Upper lobe of left lung (tissue), 6 donors: ENCODE data around the gene ART4. TPM values are rescaled to one million over a fixed set of nuclear protein-coding genes. Genes with fewer than 3 reads are reported as not detected.

Experiments used
- ATAC-seq, 2 donors: fragments of 200-7000 bp; cut with Tn5 transposase; one replicate each; pipeline ENCODE4 v1.9.1; 2022; ENCODE audit warnings: mild to moderate bottlenecking in 2 of 2, moderate library complexity in 2 of 2; ENCODE audit not compliant: low FRiP score in 2 of 2
- DNase-seq, 2 donors: peaks; one replicate each; pipeline ENCODE4 v3.0.0-alpha.2; 2019 to 2020
- H3K27ac ChIP-seq, 4 donors: fragments of 200-600 bp; sonication (generic); one replicate each; pipeline ENCODE4 v1.5.1; 2016 to 2019
- H3K27me3 ChIP-seq, 4 donors: fragments of 200-600 bp; sonication (generic); one replicate each; pipeline ENCODE4 v1.5.1; 2017 to 2019
- H3K36me3 ChIP-seq, 4 donors: fragments of 200-600 bp; sonication (generic); one replicate each; pipeline ENCODE4 v1.5.1; 2016 to 2019
- H3K4me1 ChIP-seq, 4 donors: fragments of 200-600 bp; sonication (generic); one replicate each; pipeline ENCODE4 v1.5.1; 2018 to 2019
- H3K4me3 ChIP-seq, 4 donors: fragments of 200-600 bp; sonication (generic); one replicate each; pipeline ENCODE4 v1.5.1; 2017 to 2019; ENCODE audit warnings: mild to moderate bottlenecking in 2 of 4, moderate library complexity in 1 of 4
- H3K9me3 ChIP-seq, 4 donors: fragments of 200-600 bp; sonication (generic); one replicate each; pipeline ENCODE4 v1.5.1; 2018 to 2019
- CTCF ChIP-seq, 6 experiments: fragments of 450-650 bp in 4 of 6; fragments of 200-600 bp in 2 of 6; sonication (generic) in 2 of 6; IDR thresholded peaks; one replicate each; pipeline ENCODE4 v1.5.1; 2016 to 2019; ENCODE audit warnings: antibody characterized with exemption in 6 of 6
- EP300 ChIP-seq, 4 donors: sonication (generic); formaldehyde crosslinking; IDR thresholded peaks; one replicate each; pipeline ENCODE4 v1.5.1; 2017; ENCODE audit warnings: antibody characterized with exemption in 4 of 4, control low read depth in 2 of 4
- POLR2A ChIP-seq, 4 donors: fragments of 450-650 bp; IDR thresholded peaks; one replicate each; pipeline ENCODE4 v1.5.1; 2016 to 2017; ENCODE audit warnings: antibody characterized with exemption in 4 of 4, mild to moderate bottlenecking in 2 of 4
- POLR2AphosphoS5 ChIP-seq, 2 donors: sonication (generic); formaldehyde crosslinking; IDR thresholded peaks; one replicate each; pipeline ENCODE4 v1.5.1; 2017; ENCODE audit warnings: antibody characterized with exemption in 2 of 2
- WGBS, 2 donors: methylation state at CpG; one replicate each; pipeline ENCODE4 v1.1.5; 2017 to 2018; 5-methylcytosine and 5-hydroxymethylcytosine counted together
- total RNA-seq, 6 donors: library from RNA; depleted of rRNA in 4 of 6; stranded (reverse); fragments of >200 nt in 4 of 6; gene quantifications; one replicate each; pipeline versions ENCODE4 v1.1.0 to v1.2.1, GENCODE V29; 2016 to 2021
- donor health status: DM: no; HTN: no; CAD: no; lungs with moderate emphysema.
- donor health status: DM: no; HTN: yes; CAD: no; lungs with severe emphysema.

ART4 gene
- total RNA-seq, 6 donors from 2014 or later = 0.55 to 5.8 (median 2.1) TPM

GRCh38 chr12:14826491-14826890 lies 16.8 kb downstream of the ART4 start:
- H3K27me3 ChIP-seq = no peaks in the 10 kb centered on the region
- H3K9me3 ChIP-seq = no peaks in the 10 kb centered on the region
- H3K4me3 ChIP-seq = no peak overlapping the region
- DNase-seq (no peak), ATAC-seq (no peak)
- no peaks in the 10 kb centered on the region for H3K4me1 ChIP-seq
- H3K27ac ChIP-seq = peak overlapping the region in 1 of 4 donors; percentile 61
- 75 to 87% methylated on average over 5 of the region's 5 CpGs for WGBS, 2 donors
- H3K36me3 ChIP-seq = no peaks in the 10 kb centered on the region
- no peak for TF ChIP-seq POLR2A (IDR thresholded peaks at IDR 0.05)
- no peak for TF ChIP-seq CTCF (IDR thresholded peaks at IDR 0.05)
- TF ChIP-seq POLR2AphosphoS5 (IDR thresholded peaks at IDR 0.05) = no peak
- TF ChIP-seq EP300 (IDR thresholded peaks at IDR 0.05) = no peak

GRCh38 chr12:14825256-14825655 lies 18.1 kb downstream of the ART4 start:
- DNase-seq (no peak), ATAC-seq (no peak)
- Histone ChIP-seq H3K9me3 (no peaks in the 10 kb centered on the region), H3K4me1 (no peaks in the 10 kb centered on the region), H3K27me3 (no peaks in the 10 kb centered on the region), H3K27ac (no peak overlapping the region), H3K4me3 (no peak overlapping the region), H3K36me3 (no peaks in the 10 kb centered on the region)
- TF ChIP-seq CTCF (IDR thresholded peaks at IDR 0.05) (no peak), POLR2AphosphoS5 (IDR thresholded peaks at IDR 0.05) (no peak), POLR2A (IDR thresholded peaks at IDR 0.05) (no peak), EP300 (IDR thresholded peaks at IDR 0.05) (no peak)

DNA sequence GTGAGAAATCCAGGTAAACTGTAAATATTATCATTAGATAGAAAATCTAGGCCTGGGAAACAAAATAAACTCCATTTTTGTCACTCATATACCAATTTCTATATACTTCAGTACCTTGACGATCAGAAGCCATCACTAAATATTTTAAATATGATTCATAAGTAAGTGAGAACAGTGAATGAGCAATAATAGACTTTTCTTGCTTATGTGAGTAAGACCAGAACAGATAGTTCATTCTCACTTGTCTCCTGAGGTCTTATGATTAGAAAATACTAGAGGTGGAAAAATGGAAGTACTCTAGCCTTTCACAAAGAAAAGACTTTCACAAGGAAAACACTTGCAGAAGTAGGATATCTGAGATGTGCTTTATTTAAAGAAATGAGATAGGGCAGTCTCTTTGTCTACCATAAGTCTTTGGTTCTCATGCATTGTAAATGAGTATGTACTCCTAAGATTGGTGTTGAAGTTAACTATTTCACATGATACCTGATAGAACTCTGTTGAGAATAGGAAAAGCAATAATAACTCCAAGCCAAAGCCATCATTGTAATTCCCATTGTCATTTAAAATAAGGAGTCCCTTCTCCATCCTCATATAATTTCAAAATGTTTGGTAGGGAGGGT lies 19.2 kb downstream of the ART4 start:
- Histone ChIP-seq H3K36me3 (no peaks in the 10 kb centered on the region), H3K27me3 (no peaks in the 10 kb centered on the region), H3K9me3 (no peaks in the 10 kb centered on the region), H3K27ac (no peak overlapping the region), H3K4me1 (no peaks in the 10 kb centered on the region), H3K4me3 (no peak overlapping the region)
- 90 to 93% methylated on average over 1 of the region's 1 CpG for WGBS, 2 donors
- ATAC-seq (no peak), DNase-seq (no peak)
- TF ChIP-seq EP300 (IDR thresholded peaks at IDR 0.05) (no peak), CTCF (IDR thresholded peaks at IDR 0.05) (no peak), POLR2A (IDR thresholded peaks at IDR 0.05) (no peak), POLR2AphosphoS5 (IDR thresholded peaks at IDR 0.05) (no peak)

DNA sequence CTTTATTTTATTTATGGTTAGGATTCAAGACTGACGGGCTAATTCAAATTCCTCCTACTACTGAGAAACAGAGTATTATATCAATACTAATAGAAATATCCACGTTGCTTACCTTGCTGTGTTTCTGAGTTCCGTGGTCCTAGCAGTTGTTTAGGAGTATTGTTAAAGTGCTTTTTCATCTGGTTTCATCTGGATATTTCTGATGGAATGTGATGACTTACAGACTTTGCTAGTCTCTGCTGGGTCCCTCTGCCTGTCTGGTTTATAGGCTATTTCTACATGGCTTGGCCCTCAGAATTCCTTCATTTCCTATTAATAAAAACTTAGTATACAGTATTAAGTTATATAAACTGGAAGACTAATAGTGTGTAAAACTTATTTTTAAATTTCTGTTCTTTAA lies 29.3 kb downstream of the ART4 start, which contains the start of gene SMCO3:
TSS of gene SMCO3 (minus strand) at position 169 of the 400 bp plus-strand sequence. CDS start 7,502 bp downstream, outside the sequence.
- WGBS, 2 donors = 89 to 92% methylated on average over 3 of the region's 3 CpGs
- no peaks in the 10 kb centered on the region for H3K9me3 ChIP-seq
- DNase-seq (no peak), ATAC-seq (no peak)
- H3K36me3 ChIP-seq = no peaks in the 10 kb centered on the region
- H3K27ac ChIP-seq = no peak within 1 kb of the TSS
- no peaks in the 10 kb centered on the region for H3K27me3 ChIP-seq
- H3K4me3 ChIP-seq = peak within 1 kb of the TSS in 1 of 4 donors; percentile 21
- H3K4me1 ChIP-seq = peaks cover 0 to 12% (median 7%) of the 10 kb centered on the region in 4 donors
- TF ChIP-seq POLR2A (IDR thresholded peaks at IDR 0.05) = no peak
- TF ChIP-seq CTCF (IDR thresholded peaks at IDR 0.05) = no peak
- TF ChIP-seq EP300 (IDR thresholded peaks at IDR 0.05) = no peak
- no peak for TF ChIP-seq POLR2AphosphoS5 (IDR thresholded peaks at IDR 0.05)

- no peaks in the 10 kb centered on the region for H3K9me3 ChIP-seq
- TF ChIP-seq EP300 (IDR thresholded peaks at IDR 0.05) = no peak
- TF ChIP-seq POLR2A (IDR thresholded peaks at IDR 0.05) = no peak
- TF ChIP-seq CTCF (IDR thresholded peaks at IDR 0.05) = no peak
- no peak for TF ChIP-seq POLR2AphosphoS5 (IDR thresholded peaks at IDR 0.05)
- H3K4me1 ChIP-seq = peaks cover 0 to 12% (median 7%) of the 10 kb centered on the region in 4 donors
- H3K4me3 ChIP-seq = no peak overlapping the region
- ATAC-seq = no peak
- WGBS, 2 donors = 86 to 92% methylated on average over 2 of the region's 2 CpGs
- no peaks in the 10 kb centered on the region for H3K27me3 ChIP-seq
- H3K36me3 ChIP-seq = no peaks in the 10 kb centered on the region
- no peak for DNase-seq
- no peak overlapping the region for H3K27ac ChIP-seq
These were observed 31.8 kb downstream of the ART4 start for GRCh38 chr12:14811486-14811885.
